Liver (tissue), 9 donors: ENCODE results near the gene GPANK1. TPM values are rescaled to one million over a fixed set of nuclear protein-coding genes. Genes with fewer than 3 reads are reported as not detected.
A peak's percentile ranks its signal among the peaks of the same experiment; 100 is the strongest.

Experiments
- DNase-seq: peaks from one replicate; pipeline ENCODE4 v3.0.0-alpha.2; 2017; ENCODE audit warnings: low spot score
- H3K27ac ChIP-seq, 2 donors: one replicate each; pipeline ENCODE4 v1.7.0; 2013; ENCODE audit warnings: inconsistent platforms in 2 of 2, low read length in 2 of 2, control low read depth in 1 of 2, low read depth in 1 of 2, mild to moderate bottlenecking in 1 of 2
- H3K27me3 ChIP-seq, 4 donors: one replicate each; pipeline versions ENCODE4 v1.6.1 to v1.7.0; 2013; ENCODE audit warnings: low read length in 3 of 4, inconsistent platforms in 1 of 4, mild to moderate bottlenecking in 1 of 4, moderate library complexity in 1 of 4; ENCODE audit not compliant: control insufficient read depth in 4 of 4, insufficient read depth in 4 of 4
- H3K36me3 ChIP-seq, 4 donors: one replicate each; pipeline versions ENCODE4 v1.6.1 to v1.7.0; 2013; ENCODE audit warnings: low read length in 3 of 4, mild to moderate bottlenecking in 3 of 4, low read depth in 1 of 4, moderate library complexity in 1 of 4; ENCODE audit not compliant: control insufficient read depth in 4 of 4, insufficient read depth in 3 of 4
- H3K4me1 ChIP-seq, 4 donors: one replicate each; pipeline versions ENCODE4 v1.6.1 to v1.7.0; 2013; ENCODE audit warnings: low read length in 3 of 4, mild to moderate bottlenecking in 3 of 4, moderate library complexity in 1 of 4; ENCODE audit not compliant: control insufficient read depth in 4 of 4, insufficient read depth in 4 of 4
- H3K4me3 ChIP-seq, 3 donors: one replicate each; pipeline versions ENCODE4 v1.6.1 to v1.7.0; 2013; ENCODE audit warnings: low read length in 3 of 3, control low read depth in 1 of 3, low read depth in 1 of 3, mild to moderate bottlenecking in 1 of 3
- H3K9ac ChIP-seq, 2 donors: one replicate each; pipeline ENCODE4 v1.7.0; 2013; ENCODE audit warnings: low read length in 2 of 2, mild to moderate bottlenecking in 2 of 2, moderate library complexity in 2 of 2, control low read depth in 1 of 2, low read depth in 1 of 2
- H3K9me3 ChIP-seq, 4 donors: one replicate each; pipeline versions ENCODE4 v1.6.1 to v1.7.0; 2013; ENCODE audit warnings: low read length in 3 of 4; ENCODE audit not compliant: control insufficient read depth in 4 of 4
- FOXA2 ChIP-seq: IDR thresholded peaks from 2 replicates; pipeline ENCODE4 v1.6.1; 2016; ENCODE audit warnings: antibody characterized with exemption
- GABPA ChIP-seq, 2 donors: IDR thresholded peaks in 1 of 2; conservative IDR thresholded peaks in 1 of 2; 2 replicates each; pipeline ENCODE4 v1.6.1; 2016; ENCODE audit warnings: antibody characterized with exemption in 2 of 2, mild to moderate bottlenecking in 1 of 2, moderate library complexity in 1 of 2
- HNF4A ChIP-seq, 2 donors: conservative IDR thresholded peaks; 2 replicates each; pipeline ENCODE4 v1.6.1; 2016; ENCODE audit warnings: antibody characterized with exemption in 2 of 2, mild to moderate bottlenecking in 2 of 2
- HNF4G ChIP-seq: IDR thresholded peaks from 2 replicates; pipeline ENCODE4 v1.6.1; 2016; ENCODE audit warnings: antibody characterized with exemption
- JUND ChIP-seq, 2 donors: IDR thresholded peaks; 2 replicates each; pipeline ENCODE4 v1.6.1; 2016; ENCODE audit warnings: antibody characterized with exemption in 2 of 2
- RAD21 ChIP-seq, 2 donors: IDR thresholded peaks; 2 replicates each; pipeline ENCODE4 v1.6.1; 2016; ENCODE audit warnings: antibody characterized with exemption in 2 of 2, mild to moderate bottlenecking in 2 of 2
- SP1 ChIP-seq: IDR thresholded peaks from 2 replicates; pipeline ENCODE4 v1.6.1; 2018; ENCODE audit warnings: antibody characterized with exemption, mild to moderate bottlenecking
- TAF1 ChIP-seq: conservative IDR thresholded peaks from 2 replicates; pipeline ENCODE4 v1.6.1; 2016; ENCODE audit warnings: antibody characterized with exemption, mild to moderate bottlenecking
- YY1 ChIP-seq: IDR thresholded peaks from 2 replicates; pipeline ENCODE4 v1.6.1; 2016; ENCODE audit warnings: antibody characterized with exemption, mild to moderate bottlenecking
- WGBS: extraction: QIAGEN DNeasy Blood & Tissue Kit; methylation state at CpG from one replicate; pipeline ENCODE4 v1.1.7; 2013; 5-methylcytosine and 5-hydroxymethylcytosine counted together
- polyA plus RNA-seq, 2 donors: library from polyadenylated mRNA; stranded (reverse) in 1 of 2; unstranded in 1 of 2; fragments of 200-250 nt in 1 of 2; fragments of >200 nt in 1 of 2; fragmentation: Nextera tagmentation in 1 of 2; extraction: Ambion mirVana in 1 of 2; gene quantifications; one replicate each; pipeline versions ENCODE4 v1.2.1 to v1.2.3, GENCODE V29; 2013 to 2015
- total RNA-seq, 2 donors: library from RNA; depleted of rRNA; stranded (reverse); fragments of >200 nt; gene quantifications; one replicate each; pipeline ENCODE4 v1.2.3, GENCODE V29; 2014
- TF ChIP-seq, protein P1 (sequence below): fragments of 150-350 bp; IDR thresholded peaks from 2 replicates; pipeline ENCODE4 v1.5.1; 2017; ENCODE audit warnings: improper control_type of control experiment, low read depth, low read length; ENCODE audit not compliant: missing input control
- TF ChIP-seq, protein P2 (sequence below): IDR thresholded peaks from 2 replicates; pipeline ENCODE4 v1.6.1; 2016; ENCODE audit warnings: antibody characterized with exemption, mild to moderate bottlenecking
- TF ChIP-seq, protein P3 (sequence below): IDR thresholded peaks from 2 replicates; pipeline ENCODE4 v1.6.1; 2016; ENCODE audit warnings: antibody characterized with exemption
- TF ChIP-seq, protein P4 (sequence below): IDR thresholded peaks from 2 replicates; pipeline ENCODE4 v1.6.1; 2016; ENCODE audit warnings: antibody characterized with exemption
- TF ChIP-seq, protein P5 (sequence below): IDR thresholded peaks from 2 replicates; pipeline ENCODE4 v1.6.1; 2016; ENCODE audit warnings: antibody characterized with exemption
- donor health status: healthy.
- donor health status: healthy.
- donor health status: healthy.
- donor health status: healthy.
- donor health status: healthy.

GPANK1 gene
- total RNA-seq = 10 to 100 TPM in 1 of 2 donors, 1 to 10 TPM in 1; 8.7 to 13.9 TPM
- 10 to 100 TPM in 1 of 2 donors, 1 to 10 TPM in 1; 7.6 to 13.8 TPM for polyA plus RNA-seq

DNA sequence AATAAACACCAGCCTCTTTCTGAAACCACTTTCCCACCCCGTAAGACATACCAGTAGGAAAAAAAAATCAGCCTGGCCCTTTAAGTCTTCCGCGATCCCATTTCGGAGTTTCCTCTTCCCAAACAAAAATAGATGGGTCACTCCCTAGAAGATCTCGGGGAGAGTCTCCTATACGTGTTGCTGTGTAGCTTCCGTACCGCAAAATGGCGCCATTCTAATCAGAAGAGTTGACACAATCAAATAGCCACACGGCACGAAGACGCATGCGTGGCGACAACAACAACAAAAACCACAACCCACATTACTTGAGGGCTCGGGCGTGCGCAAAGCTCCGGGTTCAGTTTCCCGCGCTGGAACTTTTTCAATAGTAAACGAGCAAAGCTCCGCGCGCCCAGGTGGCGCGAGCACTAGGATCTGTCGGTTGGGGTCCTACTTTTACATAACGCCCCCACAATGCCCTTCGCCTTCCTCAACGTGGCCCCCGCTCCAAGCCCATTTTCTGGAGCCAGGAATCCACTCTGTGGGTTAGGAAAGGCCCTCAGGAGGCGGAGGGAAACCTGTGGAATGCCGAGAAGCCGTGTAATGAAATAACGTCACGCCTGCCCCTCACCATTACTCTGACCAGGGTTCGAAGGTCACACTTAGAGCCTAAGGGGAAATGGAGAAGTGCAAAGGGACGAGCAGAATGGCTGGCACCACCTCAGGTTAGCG lies at the start of gene GPANK1:
TSS of gene GPANK1 (minus strand) at position 208 of the 711 bp plus-strand sequence. CDS start 519 bp downstream, outside the sequence.
- Histone ChIP-seq H3K27ac (peak within 1 kb of the TSS; percentile 94 to 96), H3K36me3 (peaks cover 8 to 29% (median 28%) of the 10 kb centered on the region in 4 donors), H3K4me3 (peak within 1 kb of the TSS; percentile 86 to 87 (median 87)), H3K4me1 (peaks cover 6 to 49% (median 36%) of the 10 kb centered on the region in 4 donors), H3K9ac (peak within 1 kb of the TSS; percentile 71 to 94), H3K27me3 (no peaks in the 10 kb centered on the region), H3K9me3 (no peaks in the 10 kb centered on the region)
- WGBS = under 1% methylated on average over 39 of the region's 39 CpGs
- peak; percentile 80 for DNase-seq
- TF ChIP-seq TAF1 (peak; percentile 94), HNF4G (no peak), JUND (IDR thresholded peaks at IDR 0.05) (peak in 1 of 2 donors; percentile 38), RAD21 (IDR thresholded peaks at IDR 0.05) (peak in 1 of 2 donors; percentile 26), HNF4A (conservative IDR thresholded peaks at IDR 0.05) (no peak), GABPA (IDR thresholded peaks at IDR 0.05 in 1 of 2, conservative IDR thresholded peaks at IDR 0.05 in 1 of 2) (peak; percentile 21 to 71), SP1 (peak; percentile 30), YY1 (peak; percentile 99)
- TF ChIP-seq, protein P1, sequence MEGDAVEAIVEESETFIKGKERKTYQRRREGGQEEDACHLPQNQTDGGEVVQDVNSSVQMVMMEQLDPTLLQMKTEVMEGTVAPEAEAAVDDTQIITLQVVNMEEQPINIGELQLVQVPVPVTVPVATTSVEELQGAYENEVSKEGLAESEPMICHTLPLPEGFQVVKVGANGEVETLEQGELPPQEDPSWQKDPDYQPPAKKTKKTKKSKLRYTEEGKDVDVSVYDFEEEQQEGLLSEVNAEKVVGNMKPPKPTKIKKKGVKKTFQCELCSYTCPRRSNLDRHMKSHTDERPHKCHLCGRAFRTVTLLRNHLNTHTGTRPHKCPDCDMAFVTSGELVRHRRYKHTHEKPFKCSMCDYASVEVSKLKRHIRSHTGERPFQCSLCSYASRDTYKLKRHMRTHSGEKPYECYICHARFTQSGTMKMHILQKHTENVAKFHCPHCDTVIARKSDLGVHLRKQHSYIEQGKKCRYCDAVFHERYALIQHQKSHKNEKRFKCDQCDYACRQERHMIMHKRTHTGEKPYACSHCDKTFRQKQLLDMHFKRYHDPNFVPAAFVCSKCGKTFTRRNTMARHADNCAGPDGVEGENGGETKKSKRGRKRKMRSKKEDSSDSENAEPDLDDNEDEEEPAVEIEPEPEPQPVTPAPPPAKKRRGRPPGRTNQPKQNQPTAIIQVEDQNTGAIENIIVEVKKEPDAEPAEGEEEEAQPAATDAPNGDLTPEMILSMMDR = no peak
- TF ChIP-seq, protein P2, sequence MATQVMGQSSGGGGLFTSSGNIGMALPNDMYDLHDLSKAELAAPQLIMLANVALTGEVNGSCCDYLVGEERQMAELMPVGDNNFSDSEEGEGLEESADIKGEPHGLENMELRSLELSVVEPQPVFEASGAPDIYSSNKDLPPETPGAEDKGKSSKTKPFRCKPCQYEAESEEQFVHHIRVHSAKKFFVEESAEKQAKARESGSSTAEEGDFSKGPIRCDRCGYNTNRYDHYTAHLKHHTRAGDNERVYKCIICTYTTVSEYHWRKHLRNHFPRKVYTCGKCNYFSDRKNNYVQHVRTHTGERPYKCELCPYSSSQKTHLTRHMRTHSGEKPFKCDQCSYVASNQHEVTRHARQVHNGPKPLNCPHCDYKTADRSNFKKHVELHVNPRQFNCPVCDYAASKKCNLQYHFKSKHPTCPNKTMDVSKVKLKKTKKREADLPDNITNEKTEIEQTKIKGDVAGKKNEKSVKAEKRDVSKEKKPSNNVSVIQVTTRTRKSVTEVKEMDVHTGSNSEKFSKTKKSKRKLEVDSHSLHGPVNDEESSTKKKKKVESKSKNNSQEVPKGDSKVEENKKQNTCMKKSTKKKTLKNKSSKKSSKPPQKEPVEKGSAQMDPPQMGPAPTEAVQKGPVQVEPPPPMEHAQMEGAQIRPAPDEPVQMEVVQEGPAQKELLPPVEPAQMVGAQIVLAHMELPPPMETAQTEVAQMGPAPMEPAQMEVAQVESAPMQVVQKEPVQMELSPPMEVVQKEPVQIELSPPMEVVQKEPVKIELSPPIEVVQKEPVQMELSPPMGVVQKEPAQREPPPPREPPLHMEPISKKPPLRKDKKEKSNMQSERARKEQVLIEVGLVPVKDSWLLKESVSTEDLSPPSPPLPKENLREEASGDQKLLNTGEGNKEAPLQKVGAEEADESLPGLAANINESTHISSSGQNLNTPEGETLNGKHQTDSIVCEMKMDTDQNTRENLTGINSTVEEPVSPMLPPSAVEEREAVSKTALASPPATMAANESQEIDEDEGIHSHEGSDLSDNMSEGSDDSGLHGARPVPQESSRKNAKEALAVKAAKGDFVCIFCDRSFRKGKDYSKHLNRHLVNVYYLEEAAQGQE = peak; percentile 68
- TF ChIP-seq, protein P3, sequence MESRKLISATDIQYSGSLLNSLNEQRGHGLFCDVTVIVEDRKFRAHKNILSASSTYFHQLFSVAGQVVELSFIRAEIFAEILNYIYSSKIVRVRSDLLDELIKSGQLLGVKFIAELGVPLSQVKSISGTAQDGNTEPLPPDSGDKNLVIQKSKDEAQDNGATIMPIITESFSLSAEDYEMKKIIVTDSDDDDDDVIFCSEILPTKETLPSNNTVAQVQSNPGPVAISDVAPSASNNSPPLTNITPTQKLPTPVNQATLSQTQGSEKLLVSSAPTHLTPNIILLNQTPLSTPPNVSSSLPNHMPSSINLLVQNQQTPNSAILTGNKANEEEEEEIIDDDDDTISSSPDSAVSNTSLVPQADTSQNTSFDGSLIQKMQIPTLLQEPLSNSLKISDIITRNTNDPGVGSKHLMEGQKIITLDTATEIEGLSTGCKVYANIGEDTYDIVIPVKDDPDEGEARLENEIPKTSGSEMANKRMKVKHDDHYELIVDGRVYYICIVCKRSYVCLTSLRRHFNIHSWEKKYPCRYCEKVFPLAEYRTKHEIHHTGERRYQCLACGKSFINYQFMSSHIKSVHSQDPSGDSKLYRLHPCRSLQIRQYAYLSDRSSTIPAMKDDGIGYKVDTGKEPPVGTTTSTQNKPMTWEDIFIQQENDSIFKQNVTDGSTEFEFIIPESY = peak; percentile 73
- TF ChIP-seq, protein P4, sequence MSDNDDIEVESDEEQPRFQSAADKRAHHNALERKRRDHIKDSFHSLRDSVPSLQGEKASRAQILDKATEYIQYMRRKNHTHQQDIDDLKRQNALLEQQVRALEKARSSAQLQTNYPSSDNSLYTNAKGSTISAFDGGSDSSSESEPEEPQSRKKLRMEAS = peak; percentile 95

DNA sequence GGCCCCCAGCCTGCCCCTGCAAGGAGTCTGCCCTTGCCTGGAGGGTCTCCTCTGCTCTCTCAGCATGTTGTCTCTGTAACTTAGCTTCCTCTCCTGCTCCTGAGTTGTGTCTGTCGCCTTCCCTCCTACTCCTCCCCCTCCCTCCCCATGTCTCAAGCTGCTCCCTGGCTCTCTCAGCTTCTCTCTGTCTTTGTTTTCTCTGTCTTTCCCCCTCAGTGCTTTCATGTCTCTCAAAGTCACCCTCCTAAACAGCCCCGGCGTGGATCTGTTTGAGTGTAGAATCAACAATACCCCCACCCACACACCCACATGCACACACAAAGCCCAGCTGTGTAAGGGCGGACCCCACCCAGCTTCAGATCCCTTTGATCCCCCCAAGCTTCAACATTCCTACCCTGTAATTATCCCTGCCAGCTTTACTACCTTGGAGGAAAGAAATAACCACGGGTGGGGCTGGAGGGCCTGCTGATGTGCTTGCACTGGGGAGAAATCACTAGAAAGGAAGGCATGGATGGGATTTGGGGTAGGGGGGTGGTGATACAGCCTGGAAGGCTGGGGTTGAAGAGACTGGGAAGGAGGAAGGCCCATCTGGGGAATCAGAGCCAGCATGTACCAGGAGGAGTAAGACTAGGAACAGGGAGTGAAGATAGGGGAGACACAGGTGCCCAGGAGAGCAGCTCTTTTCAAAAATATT lies 49.3 kb upstream of the GPANK1 start:
- TF ChIP-seq SP1 (no peak), GABPA (IDR thresholded peaks at IDR 0.05 in 1 of 2, conservative IDR thresholded peaks at IDR 0.05 in 1 of 2) (no peak), FOXA2 (no peak), RAD21 (IDR thresholded peaks at IDR 0.05) (no peak), YY1 (no peak)
- TF ChIP-seq, protein P5, sequence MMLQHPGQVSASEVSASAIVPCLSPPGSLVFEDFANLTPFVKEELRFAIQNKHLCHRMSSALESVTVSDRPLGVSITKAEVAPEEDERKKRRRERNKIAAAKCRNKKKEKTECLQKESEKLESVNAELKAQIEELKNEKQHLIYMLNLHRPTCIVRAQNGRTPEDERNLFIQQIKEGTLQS = no peak
- TF ChIP-seq, protein P3 = no peak
- DNase-seq = no peak

More for the DNA sequence above, 49.3 kb upstream of the GPANK1 start:
- H3K36me3 ChIP-seq = no peaks in the 10 kb centered on the region
- 66% methylated on average over 5 of the region's 5 CpGs for WGBS
- H3K4me3 ChIP-seq = no peak overlapping the region
- H3K9ac ChIP-seq = no peak overlapping the region
- H3K4me1 ChIP-seq = no peaks in the 10 kb centered on the region
- no peak overlapping the region for H3K27ac ChIP-seq
- H3K9me3 ChIP-seq = no peaks in the 10 kb centered on the region
- no peaks in the 10 kb centered on the region for H3K27me3 ChIP-seq
